Suppressor macrophage treated with lipopolysaccharide for 4 hours (primary cell): ENCODE results near the gene C9orf78.
"Not testable (repeated sequence)": the region's sequence is repeated elsewhere in the genome, so short reads cannot be mapped to it uniquely, and the experiment has no call there.

ENCODE experiments used
- DNase-seq: peaks from one replicate; pipeline ENCODE4 v3.0.0-alpha.2; 2020

C9orf78 gene

DNA sequence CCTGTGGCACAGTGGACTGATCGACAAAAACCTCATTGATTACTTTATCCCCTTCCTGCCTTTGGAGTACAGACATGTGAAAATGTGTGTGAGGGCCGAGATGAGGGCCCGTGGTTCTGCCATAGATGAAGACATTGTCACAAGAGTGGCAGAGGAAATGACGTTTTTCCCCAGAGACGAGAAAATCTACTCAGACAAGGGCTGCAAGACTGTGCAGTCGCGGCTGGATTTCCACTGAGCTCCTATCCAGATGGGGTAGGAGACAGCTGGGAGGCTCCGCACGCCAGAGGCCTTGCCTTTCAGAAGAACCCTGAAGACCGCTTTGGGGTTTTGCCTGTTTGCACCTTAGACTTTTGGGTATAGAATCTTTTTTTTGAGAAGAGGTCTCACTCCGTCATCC lies 25.7 kb downstream of the C9orf78 start:
- DNase-seq: no peak

DNA sequence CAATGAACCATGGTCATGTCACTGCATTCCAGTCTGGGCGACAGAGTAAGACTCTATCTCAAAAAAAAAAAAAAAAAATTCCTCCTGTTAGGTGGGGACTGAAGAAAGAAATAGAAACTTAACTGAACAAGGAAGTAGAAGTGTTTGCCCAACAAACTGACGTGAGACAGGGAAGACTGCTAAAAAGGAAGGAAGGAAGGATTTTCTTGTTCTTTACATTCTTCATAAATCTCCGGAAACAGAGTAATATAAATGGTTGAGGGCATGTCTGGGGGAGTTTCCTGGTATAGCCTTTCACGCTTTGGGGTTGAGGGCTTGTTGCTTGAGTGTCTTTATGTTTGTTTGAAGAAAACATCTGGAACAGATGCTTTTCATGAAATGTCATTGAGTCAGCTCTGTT lies 29.0 kb downstream of the C9orf78 start:
- peak; percentile 77 for DNase-seq

DNA sequence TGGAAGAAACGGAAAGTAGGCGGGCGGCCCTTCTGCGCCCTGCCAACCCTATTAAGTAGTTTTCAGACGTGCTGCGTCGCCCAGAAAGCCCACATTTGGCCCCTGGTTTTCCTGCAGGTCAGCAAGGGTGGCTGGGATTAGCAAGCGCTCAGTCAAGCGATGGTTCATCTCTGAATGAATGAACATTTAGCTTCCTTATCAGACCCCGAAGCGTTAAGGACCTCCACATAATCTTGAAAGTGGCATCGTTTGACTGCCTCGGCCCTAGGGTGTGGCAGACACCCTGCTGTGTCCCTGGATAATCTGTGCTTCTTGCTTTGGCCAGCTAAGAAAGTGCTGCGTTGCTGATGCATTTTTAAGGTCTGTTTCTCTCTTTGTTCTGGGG lies 31.4 kb downstream of the C9orf78 start:
- no peak for DNase-seq

DNA sequence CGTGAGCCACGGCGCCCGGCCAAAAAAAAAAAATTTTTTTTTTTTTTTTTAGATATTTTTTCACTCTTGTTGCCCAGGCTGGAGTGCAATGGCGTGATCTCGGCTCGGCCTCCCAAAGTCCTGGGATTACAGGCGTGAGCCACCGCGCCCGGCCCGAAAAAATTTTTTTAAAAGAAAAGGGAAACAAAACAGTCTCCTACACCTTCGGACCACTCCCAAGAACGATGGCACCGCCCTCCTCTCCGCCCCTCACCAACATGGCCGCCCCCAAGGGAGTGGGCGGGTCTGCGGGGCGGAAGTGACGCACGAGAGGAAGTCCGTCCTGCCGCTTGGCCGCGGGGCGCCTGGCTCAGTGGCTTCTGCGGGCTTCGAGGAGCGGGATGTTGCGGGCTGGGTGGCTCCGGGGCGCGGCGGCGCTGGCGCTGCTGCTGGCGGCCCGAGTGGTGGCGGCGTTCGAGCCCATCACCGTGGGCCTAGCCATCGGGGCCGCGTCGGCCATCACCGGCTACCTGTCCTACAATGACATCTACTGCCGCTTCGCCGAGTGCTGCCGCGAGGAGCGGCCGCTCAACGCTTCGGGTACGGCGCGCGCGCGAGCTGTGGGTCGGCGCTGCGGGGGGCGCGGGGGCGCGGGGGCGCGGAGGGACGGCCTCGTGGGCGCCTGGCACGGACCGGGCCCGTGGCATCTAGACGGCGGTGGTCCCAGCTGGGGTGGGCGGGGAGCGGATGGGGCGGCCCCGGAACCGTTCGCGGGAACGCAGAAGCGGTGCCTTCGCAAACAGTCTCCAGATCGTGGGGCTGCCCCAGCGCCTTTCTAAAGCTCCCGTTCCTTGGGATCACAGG lies 32.0 kb downstream of the C9orf78 start, which contains the start of gene TOR1B:
TOR1B (plus strand) TSS at position 352 of the 843 bp plus-strand sequence; CDS start at position 381, 29 bp downstream.
- peak; percentile 97 for DNase-seq

DNA sequence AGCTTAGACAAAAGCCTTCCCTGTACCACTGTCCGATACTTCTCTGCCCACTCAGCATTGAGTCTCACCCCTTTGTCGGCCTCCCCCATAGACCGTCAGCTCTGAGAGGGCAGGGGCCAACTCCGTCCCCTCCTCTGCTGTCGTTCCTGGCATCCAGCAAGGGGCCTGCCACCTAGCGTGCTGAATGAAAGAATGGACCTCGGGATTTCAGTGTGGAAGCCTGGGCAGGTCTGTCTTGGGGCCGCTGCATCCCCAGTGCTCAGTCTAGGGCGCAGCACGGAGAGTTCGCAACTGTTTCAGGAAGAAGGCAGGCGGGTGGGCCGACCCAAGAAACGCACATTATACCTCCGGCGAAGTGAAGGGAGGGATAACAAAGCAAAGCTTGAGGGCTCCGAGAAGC lies 33.6 kb downstream of the C9orf78 start:
- no peak for DNase-seq

DNA sequence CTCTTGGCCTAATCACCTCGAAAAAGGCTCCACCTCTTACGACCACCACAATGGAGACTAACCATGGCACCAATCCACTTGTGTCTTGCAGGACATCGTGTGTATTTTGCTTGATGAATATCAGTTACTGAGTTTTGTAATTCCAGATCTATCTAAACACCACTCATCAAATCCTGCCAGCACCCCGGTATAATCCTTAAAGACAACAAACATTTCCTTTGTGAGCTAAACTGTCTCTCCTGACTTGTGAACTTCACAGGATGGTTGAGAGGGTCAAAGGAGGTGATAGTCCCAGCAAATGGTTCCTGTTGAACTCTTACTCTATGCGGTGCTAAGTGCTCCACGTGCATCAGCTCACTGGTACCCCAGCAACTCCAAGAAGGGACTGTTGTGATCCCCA lies 36.1 kb downstream of the C9orf78 start:
- no peak for DNase-seq

DNA sequence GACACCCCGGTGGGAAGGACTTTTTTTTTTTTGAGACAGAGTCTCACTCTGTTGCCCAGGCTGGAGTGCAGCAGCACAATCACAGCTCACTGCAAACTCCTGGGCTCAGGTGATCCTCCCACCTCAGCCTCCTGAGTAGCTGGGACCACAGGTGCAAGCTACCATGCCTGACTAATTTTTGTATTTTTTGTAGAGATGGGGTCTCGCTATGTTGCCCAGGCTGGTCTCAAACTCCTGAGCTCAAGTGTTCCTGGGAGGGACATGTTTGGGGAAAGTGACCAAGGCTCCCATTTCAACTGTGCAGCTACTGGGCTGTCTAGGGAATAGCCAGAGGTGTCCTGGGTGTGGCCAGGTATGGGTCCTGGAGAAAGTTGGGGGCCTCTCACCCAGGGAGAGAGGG lies 39.0 kb downstream of the C9orf78 start:
- not testable (repeated sequence) for DNase-seq

DNA sequence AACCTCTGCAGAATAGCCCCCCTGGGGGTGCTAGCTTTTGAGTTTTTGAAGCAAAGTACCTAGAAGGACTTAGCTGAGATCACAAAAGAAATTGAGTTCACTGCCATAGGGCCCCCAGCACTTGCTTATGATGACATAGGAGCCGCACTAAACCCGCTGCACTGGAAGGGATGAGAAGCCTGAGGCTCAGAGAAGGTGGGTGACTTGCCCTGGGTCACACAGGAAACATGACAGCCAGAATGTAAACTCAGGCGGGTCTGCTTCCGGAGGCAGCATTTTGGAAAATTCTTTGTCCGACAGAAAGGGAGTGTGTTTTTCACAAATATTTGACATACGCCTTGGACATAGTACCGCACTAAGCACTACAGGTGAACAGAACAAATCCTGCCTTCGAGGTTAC lies 40.5 kb downstream of the C9orf78 start:
- no peak for DNase-seq

DNA sequence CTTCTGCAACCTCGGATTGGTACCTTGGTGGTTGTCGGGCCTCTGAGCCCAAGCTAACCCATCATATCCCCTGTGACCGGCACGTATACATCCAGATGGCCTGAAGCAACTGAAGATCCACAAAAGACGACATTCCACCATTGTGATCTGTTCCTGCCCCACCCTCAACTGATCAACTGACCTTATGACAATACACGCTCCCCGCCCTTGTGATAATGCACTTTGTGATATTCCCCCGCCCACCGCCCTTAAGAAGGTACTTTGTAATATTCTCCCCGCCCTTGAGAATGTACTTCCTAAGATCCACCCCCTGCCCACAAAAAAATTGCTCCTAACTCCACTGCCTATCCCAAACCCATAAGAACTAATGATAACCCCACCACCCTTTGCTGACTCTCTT lies 48.6 kb downstream of the C9orf78 start:
- no peak for DNase-seq

DNA sequence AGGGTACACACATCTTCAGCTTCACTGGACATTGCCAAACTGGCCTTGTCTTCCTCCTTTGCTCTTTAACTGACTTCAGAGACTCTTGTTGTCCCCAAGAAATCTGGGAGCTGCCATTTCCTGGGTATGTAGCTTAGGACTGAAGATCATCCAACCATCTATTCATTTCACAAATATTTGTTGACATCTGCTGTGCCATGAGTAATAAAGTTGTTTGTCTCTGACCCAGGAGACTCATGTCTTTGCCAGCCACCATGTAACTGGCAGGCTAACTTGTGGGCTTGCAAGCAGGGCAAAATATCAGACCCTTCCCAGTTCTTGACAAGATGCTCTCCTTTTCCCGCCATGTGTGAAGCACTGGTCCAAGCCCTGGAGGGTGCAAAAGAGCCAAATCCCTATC lies 49.2 kb downstream of the C9orf78 start:
- DNase-seq: no peak

DNA sequence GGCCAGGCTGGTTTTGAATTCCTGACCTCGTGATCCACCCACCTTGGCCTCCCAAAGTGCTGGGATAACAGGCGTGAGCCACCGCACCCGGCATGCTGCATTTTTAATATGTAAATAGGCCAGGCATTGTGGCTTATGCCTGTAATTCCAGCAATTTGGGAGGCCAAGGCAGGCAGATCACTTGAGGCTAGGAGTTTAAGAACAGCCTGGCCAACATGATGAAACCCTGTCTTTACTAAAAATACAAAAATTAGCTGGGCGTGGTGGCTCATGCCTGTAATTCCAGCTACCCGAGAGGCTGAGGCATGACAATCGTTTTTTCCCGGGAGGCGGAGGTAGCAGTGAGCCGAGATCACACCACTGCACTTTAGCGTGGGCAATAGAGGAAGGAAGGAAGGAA lies 50.1 kb downstream of the C9orf78 start:
- not testable (repeated sequence) for DNase-seq

DNA sequence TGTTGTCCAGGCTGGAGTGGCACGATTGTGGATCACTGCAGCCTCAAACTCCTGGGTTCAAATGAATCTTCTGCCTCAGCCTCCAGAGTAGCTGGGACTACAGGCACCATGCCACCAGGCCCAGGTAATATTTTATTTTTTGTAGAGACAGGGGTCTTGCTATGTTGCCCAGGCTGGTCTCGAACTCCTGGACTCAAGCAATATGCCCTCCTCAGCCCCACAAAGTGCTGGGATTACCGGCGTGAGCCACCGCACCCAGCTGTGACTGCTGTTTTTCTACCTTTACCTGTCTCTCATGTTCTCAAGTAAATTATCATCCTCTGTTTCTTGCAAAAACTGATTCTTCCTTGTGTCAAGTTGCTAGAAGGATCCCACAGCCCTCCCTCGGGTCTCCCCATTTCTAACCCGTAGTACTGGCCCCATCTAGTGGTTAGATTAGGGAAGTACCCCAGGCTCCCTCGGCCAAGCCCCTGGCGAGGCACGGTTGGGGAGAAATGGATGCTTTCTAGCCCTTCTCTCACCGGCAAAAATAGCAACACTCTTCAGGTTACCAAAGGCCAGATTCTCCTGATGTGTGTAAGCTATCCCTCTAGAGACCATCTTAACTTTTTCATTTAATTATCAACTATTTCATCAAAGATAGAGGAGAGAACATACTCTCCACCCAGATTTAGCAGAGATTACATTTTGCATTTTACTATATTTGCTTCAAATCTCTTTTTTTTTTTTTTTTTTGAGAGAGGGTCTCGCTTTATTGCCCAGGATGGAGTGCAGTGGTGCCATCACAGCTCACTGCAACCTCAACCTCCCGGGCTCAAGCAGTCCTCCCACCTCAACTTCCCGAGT lies 51.3 kb downstream of the C9orf78 start:
- peak; percentile 91 for DNase-seq

DNA sequence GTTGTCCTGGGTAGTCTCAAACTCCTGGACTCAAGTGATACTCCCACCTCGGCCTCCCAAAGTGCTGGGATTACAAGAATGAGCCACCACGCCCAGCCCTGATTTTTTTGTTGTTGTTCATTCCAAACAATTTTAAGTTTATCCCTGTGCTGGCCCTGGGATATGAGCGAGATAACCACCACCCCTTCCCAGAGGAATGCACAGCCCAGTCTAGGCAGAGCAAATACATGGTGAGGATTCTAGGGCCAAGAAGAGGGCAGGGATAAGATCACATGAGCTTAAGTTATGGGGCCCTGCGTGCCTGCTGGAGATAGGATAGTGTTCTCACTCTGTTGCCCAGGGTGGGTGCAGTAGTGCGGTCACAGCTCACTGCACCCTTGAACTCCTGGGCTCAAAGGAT lies 53.1 kb downstream of the C9orf78 start:
- DNase-seq: no peak

DNA sequence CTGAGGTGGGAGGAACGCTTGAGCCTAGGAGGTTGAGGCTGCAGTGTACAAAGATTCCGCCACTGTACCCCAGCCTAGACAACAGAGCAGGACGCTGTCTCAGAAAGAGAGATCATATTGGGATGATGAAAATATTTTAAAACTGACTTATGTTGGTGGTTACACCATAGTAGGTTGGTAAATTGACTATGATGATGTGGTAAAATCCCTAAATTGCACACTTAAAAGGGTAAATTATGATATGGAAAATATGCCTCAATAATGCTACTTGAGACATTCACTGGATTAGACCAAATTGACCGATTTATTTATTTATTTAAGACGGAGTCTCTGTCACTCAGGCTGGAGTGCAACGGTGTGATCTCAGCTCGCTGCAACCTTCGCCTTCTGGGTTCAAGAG lies 53.9 kb downstream of the C9orf78 start:
- peak; percentile 48 for DNase-seq

DNA sequence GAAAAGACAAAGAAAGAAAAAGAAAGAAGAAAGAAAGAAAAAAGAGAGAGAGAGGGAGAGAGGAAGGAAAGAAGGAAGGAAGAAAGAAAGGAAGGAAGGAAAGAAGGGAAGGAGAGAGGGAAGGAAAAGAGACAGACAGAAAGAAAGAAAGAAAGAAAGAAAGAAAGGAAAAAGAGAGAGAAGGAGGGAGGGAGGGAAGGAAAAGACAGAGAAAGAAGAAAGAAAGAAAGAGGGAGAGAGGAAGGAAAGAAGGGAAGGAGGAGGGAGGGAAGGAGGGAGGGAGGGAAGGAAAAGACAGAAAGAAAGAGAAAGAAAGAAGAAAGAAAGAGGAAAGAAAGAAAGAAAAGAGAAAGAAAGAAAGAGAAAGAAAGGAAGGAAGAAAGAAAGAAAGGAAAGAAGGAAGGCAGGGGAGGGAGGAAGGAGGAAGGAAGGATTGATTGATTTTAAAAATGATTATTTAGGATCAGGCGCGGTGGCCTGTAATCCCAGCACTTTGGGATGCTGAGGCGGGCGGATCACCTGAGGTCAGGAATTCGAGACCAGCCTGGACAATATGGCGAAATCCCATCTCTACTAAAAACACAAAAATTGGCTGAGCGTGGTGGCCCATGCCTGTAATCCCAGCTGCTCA lies 55.4 kb downstream of the C9orf78 start:
- no peak for DNase-seq

DNA sequence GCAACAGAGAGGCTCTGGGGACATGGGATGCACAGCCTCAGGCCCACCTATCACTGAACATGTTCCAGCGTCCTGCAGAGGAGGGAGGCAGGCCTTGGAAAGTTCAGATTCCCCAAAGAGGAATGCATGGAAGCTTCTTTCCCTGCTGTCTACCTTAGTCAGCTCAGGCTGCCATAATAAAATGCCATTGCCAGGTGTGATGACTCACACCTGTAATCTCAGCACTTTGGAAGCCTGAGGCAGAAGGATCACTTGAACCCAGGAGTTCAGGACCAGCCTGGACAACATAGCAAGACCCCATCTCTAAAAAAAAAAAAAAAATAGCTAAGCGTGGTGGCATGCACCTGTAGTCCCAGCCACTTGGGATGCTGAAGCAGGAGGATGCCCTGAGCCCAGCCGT lies 56.6 kb downstream of the C9orf78 start:
- DNase-seq: no peak

DNA sequence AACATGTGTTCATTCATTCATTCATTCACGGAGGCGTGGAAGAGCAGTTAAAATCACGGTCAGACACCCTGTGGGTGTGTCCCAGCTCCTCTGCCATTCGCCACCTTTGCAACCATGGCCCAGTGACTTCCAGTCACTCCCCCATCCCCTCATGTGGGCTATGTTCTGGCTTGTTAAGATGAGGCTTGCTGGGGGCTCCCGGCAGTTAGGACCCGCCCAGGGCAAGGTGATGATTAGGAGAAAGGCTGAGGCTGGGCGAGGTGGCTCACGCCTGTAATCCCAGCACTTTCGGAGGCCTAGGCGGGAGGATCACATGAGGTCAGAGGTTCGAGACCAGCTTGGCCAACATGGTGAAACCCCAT lies 57.3 kb downstream of the C9orf78 start:
- no peak for DNase-seq
